GM19193 (cell line): ENCODE results near the gene TTF2.

ENCODE experiments used
- POLR2A ChIP-seq: IDR thresholded peaks from 4 replicates; pipeline ENCODE4 v1.6.1; 2011; ENCODE audit not compliant: insufficient read depth, insufficient read length; ENCODE audit errors: extremely low read depth

TTF2 gene

DNA sequence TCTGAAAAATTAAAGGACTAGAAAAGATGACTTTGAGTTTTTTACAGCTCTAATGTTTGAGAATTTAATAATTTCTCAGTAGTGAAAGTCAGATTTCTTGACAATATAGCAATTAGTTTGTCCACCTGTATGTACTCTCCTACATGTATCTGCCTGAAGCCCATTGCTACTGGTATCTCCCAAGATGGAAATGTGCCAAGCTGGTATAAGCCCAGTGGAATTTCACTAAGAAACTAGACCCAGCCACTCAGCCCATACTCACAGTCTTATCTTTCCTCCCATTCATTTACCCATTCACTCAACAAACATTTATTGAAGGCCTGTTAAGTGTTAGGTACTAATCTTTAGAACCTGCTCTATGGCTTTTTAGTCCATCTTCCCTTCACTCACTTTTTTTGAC is 83.0 kb downstream of the TTF2 start:
- TF ChIP-seq POLR2A: no peak

DNA sequence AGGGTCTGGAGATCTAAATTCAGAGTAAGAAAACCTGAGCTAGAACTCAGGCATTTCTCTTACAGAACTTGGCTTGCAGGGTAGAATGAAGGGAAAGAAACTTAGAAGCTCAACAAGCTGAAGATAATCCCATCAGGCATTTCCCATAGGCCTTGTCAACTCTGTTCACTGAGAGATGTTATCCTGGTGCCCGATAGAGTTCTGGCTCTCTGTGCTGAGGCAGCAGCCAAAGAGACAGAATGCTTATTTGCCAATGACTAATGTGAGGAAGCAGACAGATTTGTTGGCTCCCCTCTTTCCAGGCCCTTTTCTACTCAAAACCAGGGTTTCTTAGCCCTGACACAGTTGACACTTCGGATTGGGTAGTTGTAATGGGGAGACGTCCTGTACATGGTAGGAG is 83.7 kb downstream of the TTF2 start:
- no peak for TF ChIP-seq POLR2A

GRCh38 chr1:117146072-117146471 is 85.9 kb downstream of the TTF2 start:
- no peak for TF ChIP-seq POLR2A

- no peak for TF ChIP-seq POLR2A
Measured at GRCh38 chr1:117146575-117147340, 86.6 kb downstream of the TTF2 start.

DNA sequence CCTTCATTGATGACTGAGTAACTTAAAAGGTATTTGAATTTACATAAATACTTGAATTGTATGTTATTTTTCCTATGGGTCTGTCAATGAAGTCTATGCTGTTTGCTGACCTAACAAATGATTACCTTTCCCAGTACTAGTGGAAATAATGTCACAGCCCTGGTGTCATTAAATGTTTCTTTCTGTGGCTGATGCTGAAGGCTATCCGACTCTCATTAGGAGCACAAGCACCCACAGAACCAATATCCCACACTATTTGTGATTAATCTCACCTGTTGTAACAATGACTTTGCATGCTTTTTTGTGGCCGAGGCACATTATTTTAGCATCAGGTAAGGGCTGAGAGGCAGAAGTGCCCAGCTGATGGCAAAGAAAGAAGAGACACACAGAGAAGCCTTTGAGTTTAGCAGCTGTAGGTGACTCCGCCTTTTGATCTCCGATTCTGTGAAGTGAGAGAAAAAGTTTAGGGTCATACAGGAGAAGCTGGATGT is 87.3 kb downstream of the TTF2 start:
- no peak for TF ChIP-seq POLR2A

DNA sequence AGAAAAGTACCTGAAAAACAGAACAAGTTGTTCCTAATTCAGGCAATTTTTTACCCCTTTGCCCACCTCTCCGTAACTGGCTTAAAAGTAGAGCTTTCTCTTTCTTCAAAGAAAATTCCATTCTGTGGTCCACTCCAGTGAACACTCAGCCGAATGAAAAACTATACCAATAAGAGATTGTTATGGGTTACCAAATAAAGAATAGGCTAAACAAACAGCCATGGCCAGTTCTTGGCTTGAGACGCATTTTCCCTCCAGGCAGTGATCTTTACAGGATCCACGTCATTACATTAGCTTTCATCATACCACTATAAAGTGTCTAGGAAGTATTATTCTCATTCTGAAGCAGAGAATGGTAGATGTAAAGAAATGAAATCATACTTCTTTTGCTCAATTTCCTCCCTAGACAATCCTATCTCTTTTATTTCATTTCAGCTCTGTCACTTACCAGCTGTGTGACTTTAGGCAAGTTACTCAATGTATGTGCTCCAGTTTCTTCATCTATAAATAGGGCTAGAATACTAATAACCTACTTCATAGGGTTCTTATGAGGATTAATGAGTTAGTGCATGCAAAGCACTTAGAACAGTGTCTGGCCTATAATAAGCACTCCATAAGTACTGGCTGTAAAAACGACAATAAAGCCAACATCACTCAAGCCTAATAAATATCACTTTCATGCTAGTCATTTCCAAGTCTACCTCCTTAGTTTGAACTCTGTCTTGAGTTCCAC is 87.9 kb downstream of the TTF2 start:
- TF ChIP-seq POLR2A: no peak

- no peak for TF ChIP-seq POLR2A
Measured at GRCh38 chr1:117150316-117150715, 90.2 kb downstream of the TTF2 start.
